Measurements from ENCODE around the gene IL17REL.

IL17REL gene

GRCh38 chr22:50025993-50026392 lies 13.4 kb upstream of the IL17REL start:
- Histone ChIP-seq H3K4me3 (ENCODE audit: low read length) (no peak overlapping the region), H3K4me1 (ENCODE audit: insufficient read depth, low read length) (no peaks in the 10 kb centered on the region), H3K9me3 (ENCODE audit: low read length) (peaks cover 6% of the 10 kb centered on the region), H2AFZ (ENCODE audit: low read depth, low read length) (no peak overlapping the region), H3K27me3 (ENCODE audit: insufficient read depth, low read length) (peaks cover 9% of the 10 kb centered on the region), H3K36me3 (ENCODE audit: insufficient read depth, low read length) (no peaks in the 10 kb centered on the region)

- Histone ChIP-seq H3K36me3 (ENCODE audit: insufficient read depth, low read length) (no peaks in the 10 kb centered on the region), H3K9me3 (ENCODE audit: low read length) (peaks cover 4% of the 10 kb centered on the region), H3K4me3 (ENCODE audit: low read length) (no peak overlapping the region), H2AFZ (ENCODE audit: low read depth, low read length) (no peak overlapping the region), H3K27me3 (ENCODE audit: insufficient read depth, low read length) (peaks cover 8% of the 10 kb centered on the region), H3K4me1 (ENCODE audit: insufficient read depth, low read length) (no peaks in the 10 kb centered on the region)
Measured at GRCh38 chr22:50022171-50022819, 9.7 kb upstream of the IL17REL start.

GRCh38 chr22:50020606-50021005 lies 8.0 kb upstream of the IL17REL start:
- H3K36me3 ChIP-seq (ENCODE audit: insufficient read depth, low read length) = no peaks in the 10 kb centered on the region
- H3K27me3 ChIP-seq (ENCODE audit: insufficient read depth, low read length) = peaks cover 25% of the 10 kb centered on the region
- H3K4me1 ChIP-seq (ENCODE audit: insufficient read depth, low read length) = no peaks in the 10 kb centered on the region
- H3K9me3 ChIP-seq (ENCODE audit: low read length) = peaks cover 2% of the 10 kb centered on the region
- no peak overlapping the region for H2AFZ ChIP-seq (ENCODE audit: low read depth, low read length)
- H3K4me3 ChIP-seq (ENCODE audit: low read length) = no peak overlapping the region

DNA sequence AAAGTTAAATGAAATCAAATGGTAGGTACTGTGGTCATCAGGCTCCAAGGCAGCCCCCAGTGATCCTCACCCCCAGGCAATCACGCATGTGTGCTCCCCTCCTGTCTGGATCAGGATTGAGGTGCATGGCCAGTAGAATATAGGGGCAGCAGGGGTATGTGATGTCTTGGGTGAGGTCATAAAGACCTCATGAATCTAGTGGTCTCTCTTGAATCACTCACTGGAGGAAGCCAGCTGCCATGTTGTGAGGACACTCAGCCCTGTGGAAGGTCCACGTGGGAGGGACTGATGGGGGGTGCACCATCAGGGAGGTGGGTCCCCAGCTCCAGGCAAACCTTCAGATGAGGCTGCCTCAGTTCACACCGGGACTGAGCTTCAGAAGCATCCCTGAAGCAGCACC lies 6.8 kb upstream of the IL17REL start:
- no peak overlapping the region for H2AFZ ChIP-seq (ENCODE audit: low read depth, low read length)
- no peaks in the 10 kb centered on the region for H3K36me3 ChIP-seq (ENCODE audit: insufficient read depth, low read length)
- no peak overlapping the region for H3K4me3 ChIP-seq (ENCODE audit: low read length)
- peaks cover 2% of the 10 kb centered on the region for H3K9me3 ChIP-seq (ENCODE audit: low read length)
- H3K4me1 ChIP-seq (ENCODE audit: insufficient read depth, low read length) = no peaks in the 10 kb centered on the region
- peaks cover 34% of the 10 kb centered on the region for H3K27me3 ChIP-seq (ENCODE audit: insufficient read depth, low read length)

- Histone ChIP-seq H3K36me3 (ENCODE audit: insufficient read depth, low read length) (no peaks in the 10 kb centered on the region), H3K27me3 (ENCODE audit: insufficient read depth, low read length) (peaks cover 40% of the 10 kb centered on the region), H2AFZ (ENCODE audit: low read depth, low read length) (no peak overlapping the region), H3K4me3 (ENCODE audit: low read length) (no peak overlapping the region), H3K4me1 (ENCODE audit: insufficient read depth, low read length) (no peaks in the 10 kb centered on the region), H3K9me3 (ENCODE audit: low read length) (peaks cover 2% of the 10 kb centered on the region)
Measured at GRCh38 chr22:50018608-50019285, 6.2 kb upstream of the IL17REL start.

- Histone ChIP-seq H2AFZ (ENCODE audit: low read depth, low read length) (no peak overlapping the region), H3K36me3 (ENCODE audit: insufficient read depth, low read length) (no peaks in the 10 kb centered on the region), H3K9me3 (ENCODE audit: low read length) (peaks cover 2% of the 10 kb centered on the region), H3K4me1 (ENCODE audit: insufficient read depth, low read length) (no peaks in the 10 kb centered on the region), H3K27me3 (ENCODE audit: insufficient read depth, low read length) (peaks cover 49% of the 10 kb centered on the region), H3K4me3 (ENCODE audit: low read length) (no peak overlapping the region)
Measured at GRCh38 chr22:50017701-50018224, 5.2 kb upstream of the IL17REL start.

DNA sequence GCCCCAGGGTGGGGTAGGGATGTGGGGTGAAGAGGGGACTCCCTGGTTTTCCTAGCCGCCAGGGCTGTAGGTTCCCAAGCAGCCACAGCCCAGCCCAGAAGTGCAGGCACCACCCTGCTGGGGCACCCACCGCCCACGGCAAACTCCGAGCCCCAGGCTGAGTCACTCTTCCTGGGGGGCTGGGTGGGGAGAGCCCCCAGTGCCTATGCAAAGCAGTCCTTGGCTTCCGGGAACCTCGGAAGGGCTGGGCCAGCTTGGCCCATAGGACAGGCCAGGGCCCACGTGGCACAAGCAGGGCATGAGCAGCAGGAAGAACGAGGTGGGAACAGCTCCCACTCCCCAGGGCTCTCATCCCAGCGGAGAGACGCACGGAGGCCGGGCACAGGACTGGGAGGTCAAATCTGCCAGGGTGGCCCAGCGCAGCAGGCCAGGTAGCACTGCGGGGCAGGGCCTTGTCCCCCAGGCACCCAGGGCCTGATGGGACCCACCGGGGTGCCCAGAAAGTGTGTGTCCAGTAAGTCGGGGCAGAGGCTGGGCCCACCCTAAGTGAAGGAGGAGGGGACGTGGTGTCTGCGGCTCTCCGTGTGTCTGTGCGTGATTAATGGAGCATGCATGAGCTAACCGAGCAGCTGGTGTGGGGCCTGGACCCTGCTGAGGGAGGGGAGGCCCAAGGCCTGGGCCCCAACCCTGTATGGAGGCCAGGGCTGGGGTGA lies 4.6 kb upstream of the IL17REL start:
- Histone ChIP-seq H3K27me3 (ENCODE audit: insufficient read depth, low read length) (peaks cover 56% of the 10 kb centered on the region), H3K36me3 (ENCODE audit: insufficient read depth, low read length) (no peaks in the 10 kb centered on the region), H3K4me3 (ENCODE audit: low read length) (no peak overlapping the region)

GRCh38 chr22:50016308-50016987 lies 3.9 kb upstream of the IL17REL start:
- Histone ChIP-seq H3K9me3 (ENCODE audit: low read length) (peaks cover 2% of the 10 kb centered on the region), H3K27me3 (ENCODE audit: insufficient read depth, low read length) (peaks cover 63% of the 10 kb centered on the region), H3K36me3 (ENCODE audit: insufficient read depth, low read length) (no peaks in the 10 kb centered on the region), H3K4me1 (ENCODE audit: insufficient read depth, low read length) (no peaks in the 10 kb centered on the region), H2AFZ (ENCODE audit: low read depth, low read length) (no peak overlapping the region), H3K4me3 (ENCODE audit: low read length) (no peak overlapping the region)

More for the DNA sequence above, 4.6 kb upstream of the IL17REL start:
- no peaks in the 10 kb centered on the region for H3K4me1 ChIP-seq (ENCODE audit: insufficient read depth, low read length)
- H3K9me3 ChIP-seq (ENCODE audit: low read length) = peaks cover 2% of the 10 kb centered on the region
- H2AFZ ChIP-seq (ENCODE audit: low read depth, low read length) = no peak overlapping the region

- no peaks in the 10 kb centered on the region for H3K4me1 ChIP-seq (ENCODE audit: insufficient read depth, low read length)
- no peaks in the 10 kb centered on the region for H3K36me3 ChIP-seq (ENCODE audit: insufficient read depth, low read length)
- no peak overlapping the region for H3K4me3 ChIP-seq (ENCODE audit: low read length)
- no peak overlapping the region for H2AFZ ChIP-seq (ENCODE audit: low read depth, low read length)
- peaks cover 69% of the 10 kb centered on the region for H3K27me3 ChIP-seq (ENCODE audit: insufficient read depth, low read length)
- H3K9me3 ChIP-seq (ENCODE audit: low read length) = peaks cover 2% of the 10 kb centered on the region
Measured at GRCh38 chr22:50015451-50016307, 3.1 kb upstream of the IL17REL start.

- Histone ChIP-seq H3K4me3 (ENCODE audit: low read length) (no peak overlapping the region), H3K9me3 (ENCODE audit: low read length) (peaks cover 2% of the 10 kb centered on the region), H2AFZ (ENCODE audit: low read depth, low read length) (no peak overlapping the region), H3K4me1 (ENCODE audit: insufficient read depth, low read length) (no peaks in the 10 kb centered on the region), H3K36me3 (ENCODE audit: insufficient read depth, low read length) (no peaks in the 10 kb centered on the region), H3K27me3 (ENCODE audit: insufficient read depth, low read length) (peaks cover 76% of the 10 kb centered on the region)
Measured at GRCh38 chr22:50014655-50015401, 2.3 kb upstream of the IL17REL start.

- Histone ChIP-seq H3K36me3 (ENCODE audit: insufficient read depth, low read length) (no peaks in the 10 kb centered on the region), H3K27me3 (ENCODE audit: insufficient read depth, low read length) (peaks cover 81% of the 10 kb centered on the region), H3K4me1 (ENCODE audit: insufficient read depth, low read length) (no peaks in the 10 kb centered on the region), H3K4me3 (ENCODE audit: low read length) (no peak overlapping the region), H2AFZ (ENCODE audit: low read depth, low read length) (no peak overlapping the region), H3K9me3 (ENCODE audit: low read length) (peaks cover 2% of the 10 kb centered on the region)
Measured at GRCh38 chr22:50014053-50014501, 1.5 kb upstream of the IL17REL start.
